ENCODE measurements around the gene COX5B.

- TF ChIP-seq CTCF (conservative IDR thresholded peaks at IDR 0.05; ENCODE audit: low read length): no peak
- TF ChIP-seq EZH2phosphoT487 (IDR thresholded peaks at IDR 0.05; ENCODE audit: borderline replicate concordance): no peak
These were observed 1.7 kb upstream of the COX5B start for GRCh38 chr2:97644023-97644717.

All from Loucy (cell line).